GM21515 (cell line): ENCODE measurements around the gene NKX2-4.
"Not testable (repeated sequence)": the region's sequence is repeated elsewhere in the genome, so short reads cannot be mapped to it uniquely, and the experiment has no call there.

Source experiments
- ATAC-seq: cut with Tn5 transposase; IDR thresholded peaks from one replicate; pipeline ENCODE4 v1.9.1; 2021; ENCODE audit not compliant: unreplicated experiment

The NKX2-4 gene

DNA sequence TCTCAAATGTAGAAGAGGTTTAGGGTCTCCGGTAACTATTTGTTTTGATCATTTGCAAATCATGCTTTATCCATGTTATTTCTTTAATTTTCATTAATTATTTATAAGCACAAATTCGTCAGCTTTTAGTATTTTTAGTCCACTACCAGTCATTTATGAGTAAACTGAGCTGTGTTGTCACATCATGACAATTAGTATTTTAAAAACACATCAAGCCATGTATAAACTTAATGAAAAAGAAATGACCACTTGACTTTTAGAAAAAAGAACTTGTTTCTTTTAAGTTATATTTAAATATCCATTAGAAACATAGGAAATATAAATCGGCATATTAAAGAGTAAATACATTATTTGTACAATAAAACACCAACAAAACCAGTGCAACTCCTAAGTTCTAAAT is 2.8 kb downstream of the NKX2-4 start:
- ATAC-seq: no peak

DNA sequence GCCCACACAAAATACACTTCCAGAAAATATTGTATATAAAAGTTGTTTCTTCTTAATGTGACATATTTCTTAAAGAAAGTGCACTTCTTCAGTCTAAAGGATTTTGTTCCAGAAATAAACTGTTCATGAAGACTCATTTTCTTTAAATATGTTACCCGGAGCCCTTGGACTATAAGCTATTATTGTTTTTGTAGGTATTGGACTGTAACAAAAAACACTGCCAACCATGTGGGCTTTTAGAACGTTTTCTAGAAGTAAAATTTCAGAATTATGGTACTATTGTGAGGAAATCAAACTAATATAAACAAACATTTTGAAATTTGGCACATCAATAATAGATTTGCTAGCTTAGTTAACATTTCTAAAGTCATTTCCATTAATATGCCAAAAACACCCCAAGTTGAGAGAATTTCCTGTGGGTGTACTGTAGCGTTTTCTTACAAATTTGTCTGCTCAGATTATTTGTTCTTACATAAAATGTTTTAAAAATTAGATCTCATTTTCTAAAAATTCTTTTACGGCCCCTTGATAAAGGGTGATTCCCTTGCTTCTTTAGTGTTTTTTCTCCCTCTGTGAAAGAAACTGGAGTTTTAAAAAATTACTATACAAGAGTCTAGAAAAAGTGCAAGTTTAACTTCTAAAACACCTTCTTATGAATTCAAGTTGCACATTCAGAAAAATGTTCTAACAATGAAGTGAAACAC is 3.4 kb downstream of the NKX2-4 start:
- no peak for ATAC-seq

DNA sequence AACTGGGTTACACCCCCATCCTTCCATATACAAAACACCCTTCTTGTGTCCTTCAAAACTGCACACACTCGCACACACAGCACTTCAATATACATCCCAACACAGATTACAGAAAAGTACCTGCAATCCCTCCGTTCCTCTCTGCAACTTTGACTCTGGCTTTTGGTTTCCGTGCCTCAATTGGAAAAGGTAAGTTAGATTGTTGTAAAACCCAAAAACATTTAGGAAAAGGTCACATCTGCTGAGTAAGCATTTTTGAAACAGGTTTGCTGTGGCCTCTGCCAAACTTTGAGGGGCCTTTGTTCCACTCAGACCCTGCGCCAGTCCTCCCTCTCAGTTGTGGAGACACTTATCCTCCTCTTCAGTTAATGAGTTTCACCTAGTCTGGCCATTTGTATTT is 4.2 kb downstream of the NKX2-4 start:
- ATAC-seq: no peak

DNA sequence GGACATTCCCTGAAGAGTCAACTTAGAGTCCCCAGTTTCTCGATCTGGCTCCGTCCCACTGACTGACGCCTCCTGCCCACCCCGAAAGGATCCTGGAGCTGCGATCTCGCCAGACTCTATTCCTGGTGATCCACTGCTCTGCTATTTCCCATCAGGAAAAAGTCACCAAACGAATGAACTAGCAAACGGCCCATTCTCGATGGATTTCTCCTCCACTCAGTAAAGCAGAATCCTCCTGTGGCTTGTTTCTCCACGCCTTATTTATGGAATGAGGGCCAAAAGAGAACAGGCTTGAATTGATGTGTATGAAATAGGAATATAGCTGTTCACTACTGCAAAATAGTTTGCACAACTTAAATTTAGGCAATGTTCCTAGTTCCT is 5.4 kb downstream of the NKX2-4 start:
- ATAC-seq: no peak

- ATAC-seq: no peak
These were observed 5.9 kb downstream of the NKX2-4 start for GRCh38 chr20:21391185-21391971.

- ATAC-seq: no peak
These were observed 6.6 kb downstream of the NKX2-4 start for GRCh38 chr20:21390768-21391167.

GRCh38 chr20:21389368-21389767 is 8.0 kb downstream of the NKX2-4 start:
- no peak for ATAC-seq

GRCh38 chr20:21388566-21388965 is 8.8 kb downstream of the NKX2-4 start:
- no peak for ATAC-seq

- ATAC-seq: no peak
These were observed 9.8 kb downstream of the NKX2-4 start for GRCh38 chr20:21387528-21387927.

DNA sequence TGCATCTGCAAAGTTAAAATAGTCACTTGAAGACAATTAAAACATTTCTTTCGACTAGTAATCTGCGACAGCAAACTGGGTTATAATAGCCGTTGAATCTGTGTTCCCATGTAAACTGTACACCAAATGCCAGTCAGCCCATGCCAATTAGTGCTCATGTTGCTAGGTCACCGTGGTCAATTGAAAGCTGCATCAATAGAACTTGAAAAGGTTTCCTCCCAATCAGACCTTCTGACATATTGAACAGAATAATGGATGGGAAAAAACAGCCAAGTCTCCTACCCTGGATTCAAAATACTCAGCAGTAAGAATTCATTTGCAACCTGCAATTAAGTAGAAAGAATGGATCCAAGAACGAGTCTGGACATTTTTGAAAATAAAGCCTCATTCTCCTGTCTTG is 11.2 kb downstream of the NKX2-4 start:
- ATAC-seq: no peak

DNA sequence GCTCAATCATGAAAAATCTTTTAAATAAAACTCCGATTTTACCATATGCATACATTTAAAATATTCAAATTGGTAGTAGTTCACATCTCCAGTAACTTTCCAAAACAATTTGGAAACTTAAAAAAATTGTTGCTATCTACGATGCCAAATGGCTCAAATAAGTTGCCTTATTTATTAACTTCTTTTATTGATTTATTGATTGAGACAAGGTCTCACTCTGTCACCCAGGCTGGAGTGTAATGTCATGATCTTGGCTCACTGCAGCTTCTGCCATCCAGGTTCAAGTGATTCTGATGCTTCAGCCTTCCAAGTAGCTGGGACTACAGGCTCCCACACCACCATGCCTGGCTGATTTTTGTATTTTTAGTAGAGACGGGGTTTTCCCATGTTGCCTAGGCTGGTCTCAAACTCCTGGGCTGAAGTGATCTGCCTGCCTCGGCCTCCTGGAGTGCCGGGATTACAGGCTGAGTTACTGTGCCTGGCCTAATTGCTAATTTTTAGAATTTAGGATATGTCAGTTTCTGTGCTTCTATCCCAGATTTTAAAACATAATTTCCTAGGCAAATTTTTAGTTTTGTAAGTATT is 12.9 kb downstream of the NKX2-4 start:
- ATAC-seq: no peak

- no peak for ATAC-seq
These were observed 15.7 kb downstream of the NKX2-4 start for GRCh38 chr20:21381619-21382018.

GRCh38 chr20:21380711-21381110 is 16.6 kb downstream of the NKX2-4 start:
- no peak for ATAC-seq

- ATAC-seq: no peak
These were observed 19.1 kb downstream of the NKX2-4 start for GRCh38 chr20:21378259-21378658.

GRCh38 chr20:21377701-21378100 is 19.6 kb downstream of the NKX2-4 start:
- no peak for ATAC-seq

- no peak for ATAC-seq
These were observed 20.7 kb downstream of the NKX2-4 start for GRCh38 chr20:21376626-21377025.

DNA sequence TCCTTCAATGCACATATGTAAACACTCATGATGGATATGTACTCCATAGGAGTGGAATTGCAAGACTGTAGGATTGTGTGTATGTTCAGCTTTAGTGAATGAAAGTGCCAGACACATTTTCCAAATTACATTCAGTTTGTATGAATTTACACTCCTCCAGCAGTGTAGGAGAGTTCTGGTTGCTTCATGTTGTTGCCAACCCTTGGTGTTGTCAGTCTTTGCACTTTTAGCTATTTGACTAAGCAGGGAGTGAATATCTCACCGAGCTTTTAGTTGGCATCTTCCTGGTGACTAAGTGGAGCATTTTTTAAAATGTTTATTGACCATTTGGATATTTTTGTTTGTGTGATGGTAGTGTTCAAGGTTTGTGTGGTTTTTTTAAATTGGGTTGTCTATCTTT is 23.9 kb downstream of the NKX2-4 start:
- no peak for ATAC-seq

DNA sequence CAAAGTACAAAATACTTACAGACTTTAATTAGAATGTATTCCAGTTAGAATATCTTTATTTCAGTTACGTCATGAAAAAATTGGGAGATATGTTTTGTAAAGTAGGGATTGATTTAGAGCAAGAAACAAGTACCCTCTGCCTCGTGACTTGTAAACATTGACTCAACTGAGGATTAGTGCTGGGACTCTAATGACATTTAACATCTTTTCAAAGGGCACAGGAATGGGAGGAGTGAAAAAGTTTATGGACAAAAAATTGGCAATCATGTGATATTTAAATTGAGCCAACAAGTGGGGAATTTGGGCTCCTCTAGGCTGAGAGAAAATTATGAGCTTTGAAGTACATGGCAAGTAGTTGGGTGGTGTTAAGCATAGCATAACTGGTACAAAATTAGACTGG is 25.3 kb downstream of the NKX2-4 start:
- no peak for ATAC-seq

- no peak for ATAC-seq
These were observed 26.1 kb downstream of the NKX2-4 start for GRCh38 chr20:21371193-21371592.

- ATAC-seq: no peak
These were observed 28.5 kb downstream of the NKX2-4 start for GRCh38 chr20:21368791-21369190.

- ATAC-seq: not testable (repeated sequence)
These were observed 31.1 kb downstream of the NKX2-4 start for GRCh38 chr20:21366273-21366672.

GRCh38 chr20:21365771-21366170 is 31.6 kb downstream of the NKX2-4 start:
- no peak for ATAC-seq
